ENCODE data around the gene RNF7.

DNA sequence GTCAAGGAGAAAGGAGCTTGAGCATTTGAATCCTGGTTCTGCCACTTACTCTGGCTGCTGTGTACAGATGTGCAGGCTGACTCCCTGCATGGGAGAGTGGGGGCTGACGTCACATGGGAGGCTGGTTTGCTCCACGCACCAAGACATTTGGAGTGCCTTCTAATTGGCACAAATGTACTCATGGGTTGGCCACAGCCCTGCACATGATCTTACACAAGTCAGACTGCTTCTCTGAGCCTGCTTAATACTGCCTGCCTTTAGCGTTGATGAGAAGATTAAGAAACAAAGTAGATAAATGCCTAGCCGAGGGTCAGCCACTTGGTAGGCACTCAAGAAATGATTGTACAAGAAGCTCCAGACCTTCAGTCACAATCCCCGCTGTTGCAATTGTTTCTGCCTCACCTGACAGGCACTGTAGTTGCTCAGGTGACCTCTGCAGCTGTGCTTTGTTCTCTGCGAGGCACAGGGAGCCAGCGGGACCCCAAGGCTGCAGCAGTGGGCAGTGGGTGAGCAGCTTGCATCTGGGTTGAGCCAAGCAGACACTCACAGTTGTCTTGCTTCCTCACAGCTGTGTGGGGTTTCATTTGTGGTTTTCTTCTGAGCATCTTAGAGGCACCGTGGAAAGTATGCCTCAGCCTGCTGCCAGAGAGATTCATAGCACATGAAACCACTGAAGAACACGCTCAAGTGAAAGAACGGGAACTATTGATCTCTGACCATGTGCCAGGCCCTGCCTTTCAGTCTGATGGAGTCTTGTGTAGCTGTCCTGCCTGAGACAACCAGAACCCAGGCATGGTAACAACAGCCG lies 58.2 kb downstream of the RNF7 start:
- TF ChIP-seq POLR2A (IDR thresholded peaks at IDR 0.05; ENCODE audit: low read length) (no peak), GATA1 (IDR thresholded peaks at IDR 0.05; ENCODE audit: low read depth, low read length) (no peak)

Measured in erythroblast (primary cell).